HG03457 (cell line): Measurements from ENCODE around the gene PPFIBP2.

Experiments
- ATAC-seq: cut with Tn5 transposase; IDR thresholded peaks from one replicate; pipeline ENCODE4 v1.9.1; 2021; ENCODE audit warnings: moderate number of reproducible peaks; ENCODE audit not compliant: unreplicated experiment

Gene PPFIBP2

GRCh38 chr11:7683571-7683970, 169.8 kb downstream of the PPFIBP2 start:
- no peak for ATAC-seq

GRCh38 chr11:7686761-7687160, 173.0 kb downstream of the PPFIBP2 start:
- ATAC-seq, result no peak

GRCh38 chr11:7687386-7687785, 173.6 kb downstream of the PPFIBP2 start:
- ATAC-seq, result no peak

GRCh38 chr11:7688238-7688826, 174.5 kb downstream of the PPFIBP2 start:
- ATAC-seq, result no peak

GRCh38 chr11:7689239-7689638, 175.4 kb downstream of the PPFIBP2 start:
- no peak for ATAC-seq

- ATAC-seq, result no peak
Measured at GRCh38 chr11:7690648-7691047, 176.8 kb downstream of the PPFIBP2 start.

GRCh38 chr11:7691759-7692350, 178.1 kb downstream of the PPFIBP2 start:
- no peak for ATAC-seq

GRCh38 chr11:7692426-7692825, 178.6 kb downstream of the PPFIBP2 start:
- no peak for ATAC-seq

- ATAC-seq, result no peak
Measured at GRCh38 chr11:7694235-7694634, 180.4 kb downstream of the PPFIBP2 start.

GRCh38 chr11:7696424-7696823, 182.6 kb downstream of the PPFIBP2 start:
- ATAC-seq, result no peak
